ENCODE measurements around the gene AUTS2. TPM values are rescaled to one million over a fixed set of nuclear protein-coding genes. Genes with fewer than 3 reads are reported as not detected.

The AUTS2 gene
- total RNA-seq, 1 experiment from 2014 or later, result 256 TPM

GRCh38 chr7:70808876-70809275 is 1210.6 kb downstream of the AUTS2 start:
- Mint-ChIP-seq H3K4me1 (peaks cover 4 to 6% of the 10 kb centered on the region in 2 experiments; a peak in 2 of 4 replicates), H3K27ac (peak overlapping the region in 1 of 3 experiments; percentile 19; a peak in 1 of 7 replicates), H3K4me3 (no peak overlapping the region), H3K27me3 (ENCODE audit: low read depth) (peaks cover 1% of the 10 kb centered on the region; the same call in 1 of the 2 replicates), H3K9me3 (no peaks in the 10 kb centered on the region; a peak in 2 of 5 replicates), H3K36me3 (ENCODE audit: insufficient read depth in 1 of 3, low read depth in 3 of 3) (no peaks in the 10 kb centered on the region)
- no peak overlapping the region for H3K4ac ChIP-seq (ENCODE audit: low read depth, low read length)
- H2BK12ac ChIP-seq (ENCODE audit: insufficient read length, low read depth, low read length), result no peak overlapping the region
- H3K79me1 ChIP-seq (ENCODE audit: insufficient read depth, low read depth, low read length, poor library complexity, severe bottlenecking), result no peaks in the 10 kb centered on the region
- no peak overlapping the region for H2AK5ac ChIP-seq (ENCODE audit: insufficient read length, low read length)
- H3K56ac ChIP-seq (ENCODE audit: insufficient read length, low read depth, low read length), result no peak overlapping the region
- H4K5ac ChIP-seq (ENCODE audit: insufficient read length, low read depth, low read length), result no peak overlapping the region
- no peak overlapping the region for H4K91ac ChIP-seq (ENCODE audit: insufficient read length, low read depth, low read length)
- TF ChIP-seq CTCF (conservative IDR thresholded peaks at IDR 0.05), result no peak
- H3K4me1 ChIP-seq (ENCODE audit: insufficient read depth, low read length), result no peaks in the 10 kb centered on the region
- no peaks in the 10 kb centered on the region for H3K27me3 ChIP-seq (ENCODE audit: insufficient read depth, low read length)
- no CpG with 5 or more reads among the region's 6 CpGs for WGBS (ENCODE audit: extremely low coverage, insufficient read length, low lambda C conversion rate)
- no peak overlapping the region for H3K23ac ChIP-seq (ENCODE audit: insufficient read length, low read depth, low read length)
- no peak overlapping the region for H2AFZ ChIP-seq (ENCODE audit: low read length)
- no peak overlapping the region for H3T11ph ChIP-seq (ENCODE audit: low read length)
- H3K18ac ChIP-seq (ENCODE audit: insufficient read length, low read depth, low read length), result no peak overlapping the region
- H3K9me3 ChIP-seq (ENCODE audit: control insufficient read depth, low read depth, low read length), result no peaks in the 10 kb centered on the region
- H2BK120ac ChIP-seq (ENCODE audit: low read depth, low read length, poor library complexity, severe bottlenecking), result no peak overlapping the region
- no peaks in the 10 kb centered on the region for H3K79me2 ChIP-seq (ENCODE audit: insufficient read depth, low read length)
- H3K14ac ChIP-seq (ENCODE audit: insufficient read depth, low read length), result no peak overlapping the region
- no peak overlapping the region for H3K9ac ChIP-seq (ENCODE audit: extremely low read depth, insufficient read length, low read length)
- no peak for DNase-seq
- H3K4me2 ChIP-seq (ENCODE audit: insufficient read depth, insufficient read length, low read length), result no peak overlapping the region
- H2BK20ac ChIP-seq (ENCODE audit: low read depth, low read length, poor library complexity, severe bottlenecking), result no peak overlapping the region
- no peak overlapping the region for H4K8ac ChIP-seq (replicated peaks; ENCODE audit: insufficient read length, low read depth, low read length)
- no peak overlapping the region for H3K27ac ChIP-seq (ENCODE audit: insufficient read length, low read depth, low read length)
- no peaks in the 10 kb centered on the region for H4K20me1 ChIP-seq (ENCODE audit: control insufficient read depth, insufficient read depth, insufficient read length)
- H2BK15ac ChIP-seq (ENCODE audit: low read depth, low read length), result no peak overlapping the region
- H2BK5ac ChIP-seq (ENCODE audit: insufficient read length, low read length), result no peak overlapping the region
- no peaks in the 10 kb centered on the region for H3K23me2 ChIP-seq (ENCODE audit: insufficient read length, low read depth, low read length, poor library complexity, severe bottlenecking)

All from H9 (cell line).